IMR-90 (cell line): ENCODE data around the gene FNDC3B.

ENCODE experiments used
- CEBPB ChIP-seq: IDR thresholded peaks from 2 replicates; pipeline ENCODE4 v1.6.1; 2012; ENCODE audit warnings: low read depth, low read length, improper control_type of control experiment
- CHD1 ChIP-seq: IDR thresholded peaks from 2 replicates; pipeline ENCODE4 v1.6.1; 2012; ENCODE audit warnings: low read depth, low read length, improper control_type of control experiment
- CTCF ChIP-seq: conservative IDR thresholded peaks from 2 replicates; pipeline ENCODE4 v1.5.1; 2012; ENCODE audit warnings: mild to moderate bottlenecking, low read depth, low read length, improper control_type of control experiment
- MAZ ChIP-seq: IDR thresholded peaks from 2 replicates; pipeline ENCODE4 v1.6.1; 2012; ENCODE audit warnings: low read depth, mild to moderate bottlenecking, low read length, improper control_type of control experiment, moderate library complexity, borderline replicate concordance
- MXI1 ChIP-seq: IDR thresholded peaks from 2 replicates; pipeline ENCODE4 v1.6.1; 2012; ENCODE audit warnings: low read depth, mild to moderate bottlenecking, low read length, moderate library complexity, borderline replicate concordance
- NFE2L2 ChIP-seq: fragments of 150-350 bp; IDR thresholded peaks from 2 replicates; pipeline ENCODE4 v1.6.1; 2016; ENCODE audit warnings: low read depth, mild to moderate bottlenecking, low read length
- POLR2A ChIP-seq: IDR thresholded peaks from 2 replicates; pipeline ENCODE4 v1.6.1; 2012; ENCODE audit warnings: mild to moderate bottlenecking, low read depth, low read length
- RAD21 ChIP-seq: IDR thresholded peaks from 2 replicates; pipeline ENCODE4 v1.6.1; 2012; ENCODE audit warnings: low read length, improper control_type of control experiment
- RFX5 ChIP-seq: IDR thresholded peaks from 2 replicates; pipeline ENCODE4 v1.8.0; 2012; ENCODE audit warnings: low read depth, mild to moderate bottlenecking, low read length, moderate library complexity
- SMC3 ChIP-seq: fragments of 150-350 bp; IDR thresholded peaks from 2 replicates; pipeline ENCODE4 v1.6.1; 2016; ENCODE audit warnings: low read depth, mild to moderate bottlenecking, antibody characterized with exemption, low read length, moderate library complexity
- USF2 ChIP-seq: fragments of 150-350 bp; IDR thresholded peaks from 2 replicates; pipeline ENCODE4 v1.6.1; 2017; ENCODE audit warnings: mild to moderate bottlenecking, antibody characterized with exemption, low read length, low read depth

GRCh38 chr3:172259111-172259541, 219.7 kb downstream of the FNDC3B start:
- TF ChIP-seq POLR2A (no peak), CTCF (no peak), NFE2L2 (no peak), RAD21 (no peak), USF2 (no peak), MAZ (no peak), CEBPB (no peak), MXI1 (no peak), CHD1 (no peak), SMC3 (no peak), RFX5 (no peak)
